Neural cell (in vitro differentiated cells): ENCODE measurements around the gene TRIM10. TPM values are rescaled to one million over a fixed set of nuclear protein-coding genes. Genes with fewer than 3 reads are reported as not detected.

ENCODE experiments used
- H2AFZ ChIP-seq: fragments of 200-600, 300-800 bp; sonication (generic), shearing (Covaris generic); 2 replicates; pipeline ENCODE4 v1.6.0; 2014; ENCODE audit warnings: low read depth, mild to moderate bottlenecking, antibody characterized with exemption, low read length, moderate library complexity
- H3F3A ChIP-seq: fragments of 200-600 bp; shearing (Covaris generic); 2 replicates; pipeline ENCODE4 v1.6.1; 2016; ENCODE audit warnings: mild to moderate bottlenecking, moderate library complexity, mixed read lengths, antibody characterized with exemption, low read length; ENCODE audit not compliant: insufficient read depth, poor library complexity, severe bottlenecking
- H3K27ac ChIP-seq: fragments of 200-600, 300-800 bp; sonication (generic), shearing (Covaris generic); 2 replicates; pipeline ENCODE4 v1.5.1; 2014; ENCODE audit warnings: mild to moderate bottlenecking, low read length, moderate library complexity
- H3K27me3 ChIP-seq: fragments of 300-800, 200-600 bp; sonication (generic), shearing (Covaris generic); 2 replicates; pipeline ENCODE4 v1.6.0; 2014; ENCODE audit warnings: mild to moderate bottlenecking, low read depth, low read length, moderate library complexity; ENCODE audit not compliant: insufficient read depth
- H3K36me3 ChIP-seq: fragments of 300-800, 200-600 bp; sonication (generic), shearing (Covaris generic); 2 replicates; pipeline ENCODE4 v1.5.1; 2014; ENCODE audit warnings: mild to moderate bottlenecking, antibody characterized with exemption, low read length, moderate library complexity; ENCODE audit not compliant: insufficient read depth
- H3K4me2 ChIP-seq: fragments of 300-800, 200-600 bp; sonication (generic), shearing (Covaris generic); 2 replicates; pipeline ENCODE4 v1.6.0; 2014; ENCODE audit warnings: mild to moderate bottlenecking, low read length
- H3K4me3 ChIP-seq: fragments of 300-800, 200-600 bp; sonication (generic), shearing (Covaris generic); 2 replicates; pipeline ENCODE4 v1.5.1; 2014; ENCODE audit warnings: mild to moderate bottlenecking, low read length, moderate library complexity
- H3K79me2 ChIP-seq: fragments of 200-600 bp; shearing (Covaris generic); replicated peaks from 2 replicates; pipeline ENCODE4 v1.6.0; 2014; ENCODE audit warnings: mild to moderate bottlenecking, low read length, moderate library complexity; ENCODE audit not compliant: insufficient read depth
- H3K9ac ChIP-seq: fragments of 300-800, 200-600 bp; sonication (generic), shearing (Covaris generic); 2 replicates; pipeline ENCODE4 v1.6.1; 2016; ENCODE audit warnings: mild to moderate bottlenecking, low read length, mixed read lengths
- H3K9me2 ChIP-seq: fragments of 200-600 bp; shearing (Covaris generic); 2 replicates; pipeline ENCODE4 v1.6.1; 2016; ENCODE audit warnings: mild to moderate bottlenecking, low read length, mixed read lengths; ENCODE audit not compliant: insufficient read depth
- H3K9me3 ChIP-seq: fragments of 200-600, 300-800 bp; sonication (generic), shearing (Covaris generic); 2 replicates; pipeline ENCODE4 v1.6.1; 2016; ENCODE audit warnings: mild to moderate bottlenecking, mixed run types, low read length, moderate library complexity, mixed read lengths
- H4K20me1 ChIP-seq: fragments of 200-600 bp; shearing (Covaris generic); 2 replicates; pipeline ENCODE4 v1.6.1; 2016; ENCODE audit warnings: mild to moderate bottlenecking, mixed run types; ENCODE audit not compliant: insufficient read depth
- CTCF ChIP-seq: fragments of 450-650 bp; IDR thresholded peaks from 2 replicates; pipeline ENCODE4 v1.5.1; 2014; ENCODE audit warnings: antibody characterized with exemption, mild to moderate bottlenecking, moderate library complexity; ENCODE audit not compliant: poor library complexity, severe bottlenecking
- EP300 ChIP-seq: fragments of 450-650 bp; conservative IDR thresholded peaks from 2 replicates; pipeline ENCODE4 v1.6.1; 2014; ENCODE audit warnings: antibody characterized with exemption, mild to moderate bottlenecking, moderate library complexity; ENCODE audit not compliant: poor library complexity, severe bottlenecking
- EZH2 ChIP-seq: fragments of 200-600, 300-800 bp; shearing (Covaris generic), sonication (generic); IDR thresholded peaks from 2 replicates; pipeline ENCODE4 v1.6.1; 2014; ENCODE audit warnings: antibody characterized with exemption, low read length, borderline replicate concordance, mild to moderate bottlenecking; ENCODE audit not compliant: insufficient read depth, poor library complexity, severe bottlenecking
- MXI1 ChIP-seq: fragments of 450-650 bp; conservative IDR thresholded peaks from 2 replicates; pipeline ENCODE4 v1.6.1; 2014; ENCODE audit warnings: antibody characterized with exemption, mild to moderate bottlenecking; ENCODE audit not compliant: poor library complexity, severe bottlenecking
- POLR2AphosphoS5 ChIP-seq: IDR thresholded peaks from 2 replicates; pipeline ENCODE4 v1.6.1; 2012
- RAD21 ChIP-seq: fragments of 450-650 bp; conservative IDR thresholded peaks from 2 replicates; pipeline ENCODE4 v1.6.1; 2014; ENCODE audit warnings: antibody characterized with exemption, mild to moderate bottlenecking, moderate library complexity
- SMC3 ChIP-seq: fragments of 450-650 bp; conservative IDR thresholded peaks from 2 replicates; pipeline ENCODE4 v1.6.1; 2014; ENCODE audit warnings: antibody characterized with exemption, mild to moderate bottlenecking, moderate library complexity; ENCODE audit not compliant: poor library complexity
- TAF1 ChIP-seq: IDR thresholded peaks from 2 replicates; pipeline ENCODE4 v1.6.1; 2012; ENCODE audit warnings: low read depth
- polyA plus RNA-seq: library from polyadenylated mRNA; depleted of rRNA; stranded (reverse); fragments of >200 nt; gene quantifications from 2 replicates; pipeline ENCODE4 v1.2.3, GENCODE V29; 2014
- TF ChIP-seq, protein P1 (sequence below): IDR thresholded peaks from 2 replicates; pipeline ENCODE4 v1.6.1; 2012; ENCODE audit warnings: borderline replicate concordance

Gene TRIM10
- polyA plus RNA-seq, 1 donor from 2014 or later = not detected

GRCh38 chr6:30195951-30196350 is 34.9 kb upstream of the TRIM10 start:
- Histone ChIP-seq H3K9me2 (no peaks in the 10 kb centered on the region), H3K4me2 (no peak overlapping the region), H3K9ac (no peak overlapping the region), H3K4me3 (no peak overlapping the region), H2AFZ (no peak overlapping the region), H3K27me3 (no peaks in the 10 kb centered on the region), H3K36me3 (peaks cover 13% of the 10 kb centered on the region), H3K9me3 (no peaks in the 10 kb centered on the region), H4K20me1 (no peaks in the 10 kb centered on the region), H3K27ac (no peak overlapping the region), H3F3A (no peaks in the 10 kb centered on the region), H3K79me2 (no peaks in the 10 kb centered on the region)
- TF ChIP-seq, protein P1, sequence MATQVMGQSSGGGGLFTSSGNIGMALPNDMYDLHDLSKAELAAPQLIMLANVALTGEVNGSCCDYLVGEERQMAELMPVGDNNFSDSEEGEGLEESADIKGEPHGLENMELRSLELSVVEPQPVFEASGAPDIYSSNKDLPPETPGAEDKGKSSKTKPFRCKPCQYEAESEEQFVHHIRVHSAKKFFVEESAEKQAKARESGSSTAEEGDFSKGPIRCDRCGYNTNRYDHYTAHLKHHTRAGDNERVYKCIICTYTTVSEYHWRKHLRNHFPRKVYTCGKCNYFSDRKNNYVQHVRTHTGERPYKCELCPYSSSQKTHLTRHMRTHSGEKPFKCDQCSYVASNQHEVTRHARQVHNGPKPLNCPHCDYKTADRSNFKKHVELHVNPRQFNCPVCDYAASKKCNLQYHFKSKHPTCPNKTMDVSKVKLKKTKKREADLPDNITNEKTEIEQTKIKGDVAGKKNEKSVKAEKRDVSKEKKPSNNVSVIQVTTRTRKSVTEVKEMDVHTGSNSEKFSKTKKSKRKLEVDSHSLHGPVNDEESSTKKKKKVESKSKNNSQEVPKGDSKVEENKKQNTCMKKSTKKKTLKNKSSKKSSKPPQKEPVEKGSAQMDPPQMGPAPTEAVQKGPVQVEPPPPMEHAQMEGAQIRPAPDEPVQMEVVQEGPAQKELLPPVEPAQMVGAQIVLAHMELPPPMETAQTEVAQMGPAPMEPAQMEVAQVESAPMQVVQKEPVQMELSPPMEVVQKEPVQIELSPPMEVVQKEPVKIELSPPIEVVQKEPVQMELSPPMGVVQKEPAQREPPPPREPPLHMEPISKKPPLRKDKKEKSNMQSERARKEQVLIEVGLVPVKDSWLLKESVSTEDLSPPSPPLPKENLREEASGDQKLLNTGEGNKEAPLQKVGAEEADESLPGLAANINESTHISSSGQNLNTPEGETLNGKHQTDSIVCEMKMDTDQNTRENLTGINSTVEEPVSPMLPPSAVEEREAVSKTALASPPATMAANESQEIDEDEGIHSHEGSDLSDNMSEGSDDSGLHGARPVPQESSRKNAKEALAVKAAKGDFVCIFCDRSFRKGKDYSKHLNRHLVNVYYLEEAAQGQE = no peak
- TF ChIP-seq EZH2 (no peak), CTCF (no peak), TAF1 (no peak), MXI1 (no peak)

- Histone ChIP-seq H3K9me2 (no peaks in the 10 kb centered on the region), H3K4me2 (no peak overlapping the region), H2AFZ (no peak overlapping the region), H4K20me1 (no peaks in the 10 kb centered on the region), H3K9ac (no peak overlapping the region), H3K27me3 (no peaks in the 10 kb centered on the region), H3K27ac (no peak overlapping the region), H3F3A (no peaks in the 10 kb centered on the region), H3K9me3 (no peaks in the 10 kb centered on the region), H3K4me3 (no peak overlapping the region), H3K79me2 (no peaks in the 10 kb centered on the region), H3K36me3 (peaks cover 13% of the 10 kb centered on the region)
- TF ChIP-seq RAD21 = no peak
- TF ChIP-seq, protein P1 = no peak
- no peak for TF ChIP-seq MXI1
- no peak for TF ChIP-seq EP300
- no peak for TF ChIP-seq POLR2AphosphoS5
- no peak for TF ChIP-seq SMC3
- no peak for TF ChIP-seq EZH2
- TF ChIP-seq CTCF = no peak
- TF ChIP-seq TAF1 = no peak
These were observed 34.0 kb upstream of the TRIM10 start for GRCh38 chr6:30194797-30195690.
